Sigmoid colon (tissue), 7 donors: ENCODE measurements around the gene CACNA1E. TPM values are rescaled to one million over a fixed set of nuclear protein-coding genes. Genes with fewer than 3 reads are reported as not detected.

Source experiments
- DNase-seq: peaks from one replicate; pipeline ENCODE4 v3.0.0-alpha.2; 2019
- H3K27ac ChIP-seq, 4 donors: fragments of 200-600 bp; sonication (generic); one replicate each; pipeline ENCODE4 v1.5.1; 2016 to 2019; ENCODE audit warnings: mild to moderate bottlenecking in 1 of 4
- H3K27me3 ChIP-seq, 3 donors: fragments of 200-600 bp; sonication (generic); one replicate each; pipeline ENCODE4 v1.5.1; 2019; ENCODE audit warnings: mild to moderate bottlenecking in 1 of 3
- H3K36me3 ChIP-seq, 4 donors: fragments of 200-600 bp; sonication (generic); one replicate each; pipeline ENCODE4 v1.5.1; 2016 to 2019
- H3K4me1 ChIP-seq, 4 donors: fragments of 200-600 bp; sonication (generic); one replicate each; pipeline ENCODE4 v1.5.1; 2017 to 2019
- H3K4me3 ChIP-seq, 4 donors: fragments of 200-600 bp; sonication (generic); one replicate each; pipeline ENCODE4 v1.5.1; 2017 to 2019; ENCODE audit warnings: mild to moderate bottlenecking in 2 of 4, moderate library complexity in 1 of 4
- H3K9me3 ChIP-seq, 4 donors: fragments of 200-600 bp in 3 of 4; sonication (generic) in 3 of 4; one replicate each; pipeline versions ENCODE4 v1.5.1 to v1.6.1; 2013 to 2019
- EP300 ChIP-seq, 4 donors: sonication (generic); formaldehyde crosslinking; IDR thresholded peaks; one replicate each; pipeline ENCODE4 v1.6.1; 2017; ENCODE audit warnings: antibody characterized with exemption in 4 of 4
- POLR2A ChIP-seq, 2 donors: fragments of 450-650 bp; IDR thresholded peaks; one replicate each; pipeline ENCODE4 v1.6.1; 2016; ENCODE audit warnings: antibody characterized with exemption in 2 of 2, mild to moderate bottlenecking in 2 of 2, moderate library complexity in 2 of 2
- POLR2AphosphoS5 ChIP-seq, 4 donors: sonication (generic); formaldehyde crosslinking; IDR thresholded peaks; one replicate each; pipeline ENCODE4 v1.6.1; 2017; ENCODE audit warnings: antibody characterized with exemption in 4 of 4
- WGBS, 2 donors: extraction: QIAGEN DNeasy Blood & Tissue Kit; methylation state at CpG; one replicate each; pipeline ENCODE4 v1.1.7; 2013; 5-methylcytosine and 5-hydroxymethylcytosine counted together
- intact Hi-C: fragments of 100-400 bp; cut with DNase I; formaldehyde crosslinking; loops from one replicate; pipeline ENCODE4 v1.15.1; 2023
- polyA plus RNA-seq, 3 donors: library from polyadenylated mRNA; stranded (reverse); fragments of 200-250 nt; gene quantifications; one replicate each; pipeline ENCODE4 v1.2.3, GENCODE V29; 2013
- total RNA-seq, 4 donors: library from RNA; depleted of rRNA; stranded (reverse); fragments of >200 nt; gene quantifications; one replicate each; pipeline ENCODE4 v1.1.0, GENCODE V29; 2016
- TF ChIP-seq, protein P1 (sequence below), 4 experiments: fragments of 450-650 bp in 3 of 4; fragments of 200-600 bp in 1 of 4; IDR thresholded peaks; one replicate each; pipeline ENCODE4 v1.5.1; 2016 to 2019; ENCODE audit warnings: antibody characterized with exemption in 4 of 4, mild to moderate bottlenecking in 3 of 4, moderate library complexity in 2 of 4
- donor health status: healthy with polysubstance abuse.
- donor health status: Bipolar disorder and iron deficiency.
- donor health status: healthy.

CACNA1E gene
- total and polyA plus RNA-seq, 7 donors, result 0.16 to 1.1 (median 0.36) TPM; not detected in 2

DNA sequence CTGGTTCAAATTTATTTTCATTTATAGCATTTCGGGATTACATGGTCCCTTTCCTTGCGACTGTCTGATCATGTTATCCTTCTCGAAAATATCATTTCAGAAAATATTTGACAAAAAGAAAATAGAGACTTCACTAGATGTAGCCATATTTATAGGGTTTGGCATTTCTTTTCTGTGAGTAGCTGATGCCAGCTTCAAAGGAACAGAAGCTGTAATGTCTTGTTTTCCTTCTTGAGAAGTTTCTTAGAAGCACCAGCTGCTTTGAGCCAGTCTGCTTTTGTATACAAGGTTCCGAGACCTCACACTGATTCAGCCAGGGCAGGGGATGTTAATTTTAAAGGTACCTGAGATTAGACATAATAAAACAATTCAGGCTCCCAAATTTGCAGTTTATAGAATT, 329.9 kb downstream of the CACNA1E start:
- H3K4me3 ChIP-seq, result no peak overlapping the region
- TF ChIP-seq, protein P1, sequence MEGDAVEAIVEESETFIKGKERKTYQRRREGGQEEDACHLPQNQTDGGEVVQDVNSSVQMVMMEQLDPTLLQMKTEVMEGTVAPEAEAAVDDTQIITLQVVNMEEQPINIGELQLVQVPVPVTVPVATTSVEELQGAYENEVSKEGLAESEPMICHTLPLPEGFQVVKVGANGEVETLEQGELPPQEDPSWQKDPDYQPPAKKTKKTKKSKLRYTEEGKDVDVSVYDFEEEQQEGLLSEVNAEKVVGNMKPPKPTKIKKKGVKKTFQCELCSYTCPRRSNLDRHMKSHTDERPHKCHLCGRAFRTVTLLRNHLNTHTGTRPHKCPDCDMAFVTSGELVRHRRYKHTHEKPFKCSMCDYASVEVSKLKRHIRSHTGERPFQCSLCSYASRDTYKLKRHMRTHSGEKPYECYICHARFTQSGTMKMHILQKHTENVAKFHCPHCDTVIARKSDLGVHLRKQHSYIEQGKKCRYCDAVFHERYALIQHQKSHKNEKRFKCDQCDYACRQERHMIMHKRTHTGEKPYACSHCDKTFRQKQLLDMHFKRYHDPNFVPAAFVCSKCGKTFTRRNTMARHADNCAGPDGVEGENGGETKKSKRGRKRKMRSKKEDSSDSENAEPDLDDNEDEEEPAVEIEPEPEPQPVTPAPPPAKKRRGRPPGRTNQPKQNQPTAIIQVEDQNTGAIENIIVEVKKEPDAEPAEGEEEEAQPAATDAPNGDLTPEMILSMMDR (IDR thresholded peaks at IDR 0.05), result no peak
- TF ChIP-seq POLR2A (IDR thresholded peaks at IDR 0.05) (no peak), EP300 (IDR thresholded peaks at IDR 0.05) (no peak), POLR2AphosphoS5 (IDR thresholded peaks at IDR 0.05) (no peak)
- no peaks in the 10 kb centered on the region for H3K36me3 ChIP-seq
- H3K27me3 ChIP-seq, result no peaks in the 10 kb centered on the region
- no peak overlapping the region for H3K27ac ChIP-seq
- DNase-seq, result no peak
- no peaks in the 10 kb centered on the region for H3K9me3 ChIP-seq
- intact Hi-C loops, result no loop called here
- H3K4me1 ChIP-seq, result no peaks in the 10 kb centered on the region
- 79 to 86% methylated on average over 4 of the region's 4 CpGs for WGBS, 2 donors

DNA sequence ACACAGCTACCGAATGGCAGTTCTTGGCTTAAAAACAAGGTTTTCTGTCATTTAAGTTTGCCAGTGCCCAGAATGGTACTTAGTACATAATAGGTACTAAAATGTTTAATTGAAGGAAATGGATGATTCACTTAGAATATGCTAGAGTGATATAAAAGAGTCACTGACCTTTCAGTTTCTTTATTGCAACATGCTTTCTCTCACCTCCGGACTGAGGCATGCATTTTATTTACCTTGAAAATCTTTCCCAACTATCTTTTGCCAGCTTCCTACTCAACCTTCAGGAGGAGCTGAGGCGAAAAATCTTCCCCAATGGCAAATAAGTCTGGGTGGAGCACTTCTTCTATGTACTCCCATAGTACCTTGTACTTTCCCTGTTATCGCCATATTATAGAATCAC, 333.3 kb downstream of the CACNA1E start:
- no peak for TF ChIP-seq POLR2A (IDR thresholded peaks at IDR 0.05)
- no peak for TF ChIP-seq EP300 (IDR thresholded peaks at IDR 0.05)
- no peak for TF ChIP-seq POLR2AphosphoS5 (IDR thresholded peaks at IDR 0.05)
- TF ChIP-seq, protein P1 (IDR thresholded peaks at IDR 0.05), result no peak
- no peaks in the 10 kb centered on the region for H3K36me3 ChIP-seq
- H3K4me1 ChIP-seq, result no peaks in the 10 kb centered on the region
- H3K4me3 ChIP-seq, result no peak overlapping the region
- no peak for DNase-seq
- intact Hi-C loops, result no loop called here
- no peaks in the 10 kb centered on the region for H3K9me3 ChIP-seq
- H3K27me3 ChIP-seq, result no peaks in the 10 kb centered on the region
- WGBS, 2 donors, result 60 to 79% methylated on average over 4 of the region's 4 CpGs
- H3K27ac ChIP-seq, result no peak overlapping the region

DNA sequence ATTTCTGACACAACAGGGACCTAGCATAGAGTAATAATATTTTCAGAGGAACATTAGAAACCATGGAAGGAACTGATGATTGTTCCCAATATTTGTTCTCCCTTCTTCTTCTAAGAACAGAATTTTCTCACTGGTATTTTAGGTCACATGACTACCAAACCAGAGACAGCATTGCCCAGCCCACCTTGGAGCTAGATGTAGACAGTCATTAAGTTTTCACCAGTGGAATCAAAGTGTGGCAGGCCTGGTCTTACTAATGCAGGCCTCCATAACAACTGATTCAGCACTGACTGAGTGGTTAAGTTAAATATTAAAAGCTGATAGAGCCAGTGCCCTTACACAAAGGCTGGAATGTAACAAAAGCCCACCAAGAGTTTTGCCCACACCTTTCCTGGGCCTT, 333.8 kb downstream of the CACNA1E start:
- H3K27ac ChIP-seq, result no peak overlapping the region
- no peaks in the 10 kb centered on the region for H3K27me3 ChIP-seq
- no peaks in the 10 kb centered on the region for H3K9me3 ChIP-seq
- H3K4me1 ChIP-seq, result no peaks in the 10 kb centered on the region
- DNase-seq, result no peak
- intact Hi-C loops, result no loop called here
- no peaks in the 10 kb centered on the region for H3K36me3 ChIP-seq
- H3K4me3 ChIP-seq, result no peak overlapping the region
- TF ChIP-seq, protein P1 (IDR thresholded peaks at IDR 0.05), result no peak
- TF ChIP-seq POLR2AphosphoS5 (IDR thresholded peaks at IDR 0.05) (no peak), EP300 (IDR thresholded peaks at IDR 0.05) (no peak), POLR2A (IDR thresholded peaks at IDR 0.05) (no peak)

DNA sequence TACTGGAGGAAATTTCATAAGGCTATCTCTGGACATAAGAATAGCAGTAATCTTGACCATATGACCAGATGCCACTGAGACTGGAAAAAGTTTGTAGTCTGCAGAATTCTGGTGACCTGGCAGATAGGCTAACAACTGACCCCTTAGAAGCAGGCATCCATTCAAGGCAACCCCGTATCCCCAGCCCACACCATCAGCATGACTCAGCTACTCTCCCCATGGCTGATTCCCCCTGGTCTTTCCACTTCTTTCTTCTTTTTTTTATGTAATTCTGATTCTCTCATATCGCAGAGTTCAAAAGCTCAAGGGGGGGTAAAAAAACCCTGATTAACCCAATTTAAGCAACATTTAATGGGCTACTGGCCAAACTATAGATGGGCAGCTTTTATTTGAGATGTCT, 335.1 kb downstream of the CACNA1E start:
- TF ChIP-seq EP300 (IDR thresholded peaks at IDR 0.05) (no peak), POLR2A (IDR thresholded peaks at IDR 0.05) (no peak), POLR2AphosphoS5 (IDR thresholded peaks at IDR 0.05) (no peak)
- TF ChIP-seq, protein P1 (IDR thresholded peaks at IDR 0.05), result no peak
- Histone ChIP-seq H3K27ac (no peak overlapping the region), H3K9me3 (no peaks in the 10 kb centered on the region), H3K36me3 (no peaks in the 10 kb centered on the region), H3K27me3 (no peaks in the 10 kb centered on the region), H3K4me1 (no peaks in the 10 kb centered on the region), H3K4me3 (no peak overlapping the region)
- intact Hi-C loops, result no loop called here
- no peak for DNase-seq
- 82 to 89% methylated on average over 2 of the region's 2 CpGs for WGBS, 2 donors

DNA sequence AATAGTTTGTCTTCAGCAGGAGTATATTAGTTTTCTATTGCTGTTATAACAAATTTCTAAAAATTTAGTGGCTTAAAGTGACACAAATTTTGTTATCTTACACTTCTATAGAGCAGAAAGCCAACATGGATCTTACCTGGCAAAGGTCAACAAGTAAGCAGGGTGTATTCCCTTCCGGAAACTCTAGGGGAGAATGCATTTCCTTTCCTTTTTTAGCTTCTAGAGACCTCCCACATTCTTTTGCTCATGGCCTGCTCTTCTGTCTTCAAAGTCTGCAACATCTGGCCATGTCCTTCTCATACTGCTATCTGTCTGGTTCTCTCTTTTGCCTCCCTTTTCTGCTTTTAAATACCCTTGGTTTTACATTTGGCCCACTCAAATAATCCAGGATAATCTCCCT, 335.6 kb downstream of the CACNA1E start:
- WGBS, 2 donors, result 80 to 85% methylated on average over 1 of the region's 1 CpG
- no peak for TF ChIP-seq POLR2AphosphoS5 (IDR thresholded peaks at IDR 0.05)
- no peak for DNase-seq
- intact Hi-C loops, result no loop called here
- H3K9me3 ChIP-seq, result no peaks in the 10 kb centered on the region
- no peaks in the 10 kb centered on the region for H3K4me1 ChIP-seq
- H3K36me3 ChIP-seq, result no peaks in the 10 kb centered on the region
- H3K4me3 ChIP-seq, result no peak overlapping the region
- H3K27me3 ChIP-seq, result no peaks in the 10 kb centered on the region
- no peak overlapping the region for H3K27ac ChIP-seq
